ENCODE measurements around the gene PHLDA3.

DNA sequence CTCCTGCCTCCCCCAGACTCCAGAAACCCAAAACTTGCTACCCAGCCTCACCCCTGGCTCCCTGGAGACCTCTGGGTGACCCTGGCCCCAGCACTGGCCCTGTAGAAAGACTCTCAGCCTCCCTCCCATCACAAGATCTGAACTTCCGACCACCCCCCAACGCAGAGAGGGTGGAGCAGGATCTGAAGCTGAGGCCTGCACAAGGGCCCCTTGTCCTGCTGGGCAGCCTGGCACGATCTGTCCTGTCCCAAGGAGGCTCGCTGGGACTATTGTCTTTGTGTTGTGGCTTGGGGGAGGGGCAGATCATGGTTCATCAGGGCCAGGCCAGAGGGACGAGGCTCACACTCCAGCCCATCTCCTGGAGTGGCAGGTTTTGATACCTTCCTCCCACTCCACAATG lies 20.0 kb downstream of the PHLDA3 start:
- no peak for TF ChIP-seq PTBP1 (IDR thresholded peaks at IDR 0.05; ENCODE audit: low read depth, low read length, poor library complexity, severe bottlenecking)
- TF ChIP-seq SIN3A (IDR thresholded peaks at IDR 0.05; ENCODE audit: borderline replicate concordance, low read depth, low read length), result no peak
- no peak for TF ChIP-seq GZF1 (CRISPR knock-in tag; IDR thresholded peaks at IDR 0.05)
- TF ChIP-seq, protein P1, sequence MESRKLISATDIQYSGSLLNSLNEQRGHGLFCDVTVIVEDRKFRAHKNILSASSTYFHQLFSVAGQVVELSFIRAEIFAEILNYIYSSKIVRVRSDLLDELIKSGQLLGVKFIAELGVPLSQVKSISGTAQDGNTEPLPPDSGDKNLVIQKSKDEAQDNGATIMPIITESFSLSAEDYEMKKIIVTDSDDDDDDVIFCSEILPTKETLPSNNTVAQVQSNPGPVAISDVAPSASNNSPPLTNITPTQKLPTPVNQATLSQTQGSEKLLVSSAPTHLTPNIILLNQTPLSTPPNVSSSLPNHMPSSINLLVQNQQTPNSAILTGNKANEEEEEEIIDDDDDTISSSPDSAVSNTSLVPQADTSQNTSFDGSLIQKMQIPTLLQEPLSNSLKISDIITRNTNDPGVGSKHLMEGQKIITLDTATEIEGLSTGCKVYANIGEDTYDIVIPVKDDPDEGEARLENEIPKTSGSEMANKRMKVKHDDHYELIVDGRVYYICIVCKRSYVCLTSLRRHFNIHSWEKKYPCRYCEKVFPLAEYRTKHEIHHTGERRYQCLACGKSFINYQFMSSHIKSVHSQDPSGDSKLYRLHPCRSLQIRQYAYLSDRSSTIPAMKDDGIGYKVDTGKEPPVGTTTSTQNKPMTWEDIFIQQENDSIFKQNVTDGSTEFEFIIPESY (CRISPR knock-in tag; IDR thresholded peaks at IDR 0.05), result no peak
- no peak for TF ChIP-seq TCF7L2 (IDR thresholded peaks at IDR 0.05; ENCODE audit: low read depth, low read length)
- TF ChIP-seq ZNF232 (CRISPR knock-in tag; IDR thresholded peaks at IDR 0.05; ENCODE audit: borderline replicate concordance), result no peak
- no peak for TF ChIP-seq NFE2L1 (CRISPR knock-in tag; IDR thresholded peaks at IDR 0.05; ENCODE audit: borderline replicate concordance)
- TF ChIP-seq ZNF563 (CRISPR knock-in tag; IDR thresholded peaks at IDR 0.05), result no peak
- no peak for TF ChIP-seq KDM5A (IDR thresholded peaks at IDR 0.05; ENCODE audit: borderline replicate concordance, low read length)
- no peak for TF ChIP-seq KLF6 (CRISPR knock-in tag; IDR thresholded peaks at IDR 0.05)
- TF ChIP-seq, protein P2, sequence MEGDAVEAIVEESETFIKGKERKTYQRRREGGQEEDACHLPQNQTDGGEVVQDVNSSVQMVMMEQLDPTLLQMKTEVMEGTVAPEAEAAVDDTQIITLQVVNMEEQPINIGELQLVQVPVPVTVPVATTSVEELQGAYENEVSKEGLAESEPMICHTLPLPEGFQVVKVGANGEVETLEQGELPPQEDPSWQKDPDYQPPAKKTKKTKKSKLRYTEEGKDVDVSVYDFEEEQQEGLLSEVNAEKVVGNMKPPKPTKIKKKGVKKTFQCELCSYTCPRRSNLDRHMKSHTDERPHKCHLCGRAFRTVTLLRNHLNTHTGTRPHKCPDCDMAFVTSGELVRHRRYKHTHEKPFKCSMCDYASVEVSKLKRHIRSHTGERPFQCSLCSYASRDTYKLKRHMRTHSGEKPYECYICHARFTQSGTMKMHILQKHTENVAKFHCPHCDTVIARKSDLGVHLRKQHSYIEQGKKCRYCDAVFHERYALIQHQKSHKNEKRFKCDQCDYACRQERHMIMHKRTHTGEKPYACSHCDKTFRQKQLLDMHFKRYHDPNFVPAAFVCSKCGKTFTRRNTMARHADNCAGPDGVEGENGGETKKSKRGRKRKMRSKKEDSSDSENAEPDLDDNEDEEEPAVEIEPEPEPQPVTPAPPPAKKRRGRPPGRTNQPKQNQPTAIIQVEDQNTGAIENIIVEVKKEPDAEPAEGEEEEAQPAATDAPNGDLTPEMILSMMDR (CRISPR knock-in tag; IDR thresholded peaks at IDR 0.05), result no peak
